GM19468 (cell line): ENCODE measurements around the gene ERMAP.

Experiments used
- ATAC-seq: cut with Tn5 transposase; IDR thresholded peaks from one replicate; pipeline ENCODE4 v1.9.1; 2021; ENCODE audit warnings: mild to moderate bottlenecking, moderate library complexity, moderate number of reproducible peaks; ENCODE audit not compliant: unreplicated experiment; ENCODE audit errors: extremely low read depth

The ERMAP gene, protein sequence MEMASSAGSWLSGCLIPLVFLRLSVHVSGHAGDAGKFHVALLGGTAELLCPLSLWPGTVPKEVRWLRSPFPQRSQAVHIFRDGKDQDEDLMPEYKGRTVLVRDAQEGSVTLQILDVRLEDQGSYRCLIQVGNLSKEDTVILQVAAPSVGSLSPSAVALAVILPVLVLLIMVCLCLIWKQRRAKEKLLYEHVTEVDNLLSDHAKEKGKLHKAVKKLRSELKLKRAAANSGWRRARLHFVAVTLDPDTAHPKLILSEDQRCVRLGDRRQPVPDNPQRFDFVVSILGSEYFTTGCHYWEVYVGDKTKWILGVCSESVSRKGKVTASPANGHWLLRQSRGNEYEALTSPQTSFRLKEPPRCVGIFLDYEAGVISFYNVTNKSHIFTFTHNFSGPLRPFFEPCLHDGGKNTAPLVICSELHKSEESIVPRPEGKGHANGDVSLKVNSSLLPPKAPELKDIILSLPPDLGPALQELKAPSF

DNA sequence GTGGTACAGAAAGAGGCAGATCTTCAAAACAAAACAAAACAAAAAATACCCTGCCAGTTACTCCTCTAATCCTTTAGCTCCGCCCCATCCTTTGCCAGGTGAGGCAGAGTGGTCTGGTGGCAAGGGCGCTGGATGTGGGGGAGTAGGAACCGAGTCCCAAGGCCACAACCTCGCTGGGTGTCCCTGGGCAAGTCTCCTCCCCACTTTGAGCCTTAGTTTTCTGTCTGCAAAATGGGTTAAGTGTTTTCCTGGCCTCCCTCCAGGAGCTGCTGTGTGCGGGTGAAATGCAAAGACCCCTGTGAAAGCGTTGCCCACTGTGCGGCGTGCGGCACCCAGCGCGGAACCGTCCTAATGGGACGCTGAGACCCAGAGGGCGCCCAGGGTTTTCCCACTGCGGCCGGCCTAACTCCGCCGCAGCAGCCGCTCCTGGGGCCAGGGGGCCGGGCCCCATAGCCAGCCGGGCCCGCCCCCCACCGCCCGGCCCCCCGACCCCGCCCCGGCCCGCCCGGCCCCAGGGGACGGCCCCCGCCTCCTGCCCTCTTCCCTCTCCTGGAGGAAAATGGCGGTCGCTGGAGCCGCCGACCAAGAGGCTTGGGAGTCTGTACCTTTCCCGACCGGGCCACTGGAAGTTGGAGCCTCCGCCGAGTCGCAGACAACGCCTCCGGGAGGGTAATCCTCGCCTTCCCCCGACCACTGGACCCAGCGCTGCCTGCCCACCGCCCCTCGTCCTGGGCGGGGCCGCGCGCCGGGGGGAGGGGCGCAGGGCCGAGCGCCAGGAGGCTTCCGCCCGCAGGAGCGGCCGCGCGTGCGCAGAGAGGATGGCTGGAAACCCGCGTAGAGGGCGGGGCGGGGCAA lies at the start of gene ERMAP, which contains the start of gene SVBP:
ERMAP (plus strand) TSS at position 538 of the 855 bp plus-strand sequence. CDS start 13,327 bp downstream, outside the sequence.
SVBP (minus strand) TSS at position 813 of the 855 bp plus-strand sequence. CDS start 853 bp downstream, outside the sequence.
- peak; percentile 38 for ATAC-seq

DNA sequence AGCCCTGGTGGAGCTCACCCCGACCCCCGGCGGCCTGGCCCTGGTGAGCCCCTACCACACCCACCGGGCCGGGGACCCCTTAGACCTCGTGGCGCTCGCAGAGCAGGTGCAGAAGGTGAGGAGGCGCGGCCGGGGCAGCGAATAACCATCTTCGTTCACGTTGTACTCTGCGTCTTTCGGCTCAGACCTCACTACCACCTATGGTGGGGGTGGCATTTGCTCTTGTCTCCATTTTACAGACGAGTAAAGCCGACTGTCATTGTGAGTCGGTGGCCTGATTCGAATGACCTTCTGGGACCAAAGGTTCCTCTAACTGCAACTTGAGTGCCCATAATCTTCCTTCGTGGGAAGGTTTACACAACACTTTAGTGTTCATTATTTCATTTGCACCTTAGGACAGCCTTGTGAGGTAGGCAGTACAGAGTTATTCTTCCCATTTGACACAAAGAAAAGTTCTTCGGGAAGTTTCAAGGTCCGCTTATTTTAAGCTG lies 49.4 kb upstream of the ERMAP start:
- peak; percentile 1 for ATAC-seq

DNA sequence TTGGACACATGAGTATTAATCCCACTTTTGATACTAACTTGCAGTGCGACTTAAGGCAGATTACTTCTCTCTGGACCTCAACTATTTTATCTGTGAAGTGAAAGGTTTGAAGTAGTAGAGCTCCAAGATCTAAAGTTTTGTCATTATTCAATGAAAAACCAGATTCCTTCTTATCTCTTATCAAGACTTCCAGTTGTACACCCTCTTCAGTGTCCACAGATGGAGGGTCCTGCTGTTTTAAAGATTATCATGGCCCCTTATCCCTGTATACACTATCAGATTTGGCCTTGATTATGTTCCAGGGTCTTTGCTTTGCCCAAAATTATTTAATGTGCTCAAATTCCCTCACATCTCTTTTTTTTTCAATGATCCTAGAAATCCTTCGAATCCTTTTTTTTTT lies 48.8 kb upstream of the ERMAP start:
- ATAC-seq: no peak

DNA sequence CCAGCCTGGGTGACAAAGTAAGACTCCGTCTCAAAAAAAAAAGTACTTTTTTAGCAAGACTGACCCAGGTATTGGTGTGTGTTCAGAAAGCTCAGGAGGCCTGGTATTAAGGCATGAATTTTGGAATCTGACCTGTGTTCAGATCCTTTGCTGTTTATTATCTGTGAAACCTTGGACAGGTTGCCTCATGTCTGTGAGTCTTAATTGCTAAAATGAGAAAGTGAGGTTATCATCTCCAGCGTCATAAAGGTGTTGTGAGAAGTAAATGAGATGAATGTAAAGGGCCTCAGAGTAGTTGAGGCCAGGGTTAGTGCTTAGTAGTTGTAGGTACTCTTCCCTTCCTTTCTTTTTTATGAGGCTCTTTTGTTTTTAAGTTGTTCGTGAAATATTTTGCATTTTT lies 47.1 kb upstream of the ERMAP start:
- ATAC-seq: no peak

DNA sequence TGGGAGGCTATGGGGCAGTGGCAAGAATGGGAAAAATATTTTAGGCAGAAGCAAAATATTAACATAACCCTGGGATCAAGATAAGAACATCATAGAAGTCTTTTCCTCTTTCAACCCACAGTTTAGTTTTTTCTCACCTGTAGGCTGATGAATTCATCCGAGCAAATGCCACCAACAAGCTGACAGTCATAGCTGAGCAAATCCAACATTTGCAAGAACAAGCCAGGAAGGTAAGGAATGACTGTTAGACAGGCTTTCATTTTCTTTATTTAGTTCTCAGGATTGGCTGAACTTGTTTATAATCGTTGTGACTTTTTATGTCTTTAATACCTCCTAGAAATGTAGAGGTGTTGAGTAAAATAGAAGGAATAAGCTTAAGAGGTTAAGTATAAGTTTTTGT lies 43.5 kb upstream of the ERMAP start:
- no peak for ATAC-seq

DNA sequence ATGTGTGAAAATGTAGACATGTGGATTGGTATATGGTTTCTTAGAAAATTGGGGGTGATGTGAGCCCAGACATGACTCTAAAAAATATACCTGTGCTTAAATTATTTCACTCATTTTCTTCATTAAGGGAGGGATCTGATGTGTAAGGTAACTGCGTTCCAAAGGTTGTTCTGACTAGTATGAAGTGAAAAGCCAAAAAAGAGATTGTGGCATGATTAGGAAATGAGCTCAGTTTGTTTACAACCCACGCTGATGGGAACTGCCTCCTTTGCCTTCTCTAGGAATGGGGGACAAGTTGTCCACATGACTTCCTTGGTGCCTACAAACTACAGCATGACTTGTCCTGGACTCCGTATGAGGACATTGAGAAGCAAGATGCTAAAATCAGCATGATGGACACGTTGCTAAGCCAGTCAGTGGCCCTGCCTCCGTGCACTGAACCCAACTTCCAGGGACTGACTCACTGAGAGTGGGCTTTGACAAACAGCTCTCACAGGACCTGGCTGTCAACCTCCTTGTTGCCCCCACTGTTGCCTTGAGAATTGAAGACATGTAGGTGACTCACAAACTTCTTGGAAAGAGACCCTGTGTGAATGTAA lies 41.9 kb upstream of the ERMAP start:
- no peak for ATAC-seq

DNA sequence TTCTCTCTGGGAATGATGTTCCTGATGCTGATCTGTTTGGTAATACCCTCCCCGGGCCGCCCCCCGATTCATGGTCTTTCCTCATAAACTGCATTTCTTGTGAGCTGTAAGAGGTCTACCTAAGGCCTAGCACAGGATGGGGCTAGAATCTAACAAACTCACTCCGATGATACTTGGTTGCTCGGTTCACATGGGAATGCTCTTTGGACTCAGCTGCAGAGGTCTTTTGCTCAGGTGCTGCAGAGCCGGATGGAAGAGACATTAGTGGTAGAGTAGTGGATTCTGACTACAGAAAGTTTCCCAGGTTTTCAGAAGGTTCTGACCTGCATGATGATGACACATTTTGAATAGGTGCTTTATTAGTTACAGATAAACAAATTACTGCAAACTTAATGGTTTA lies 40.4 kb upstream of the ERMAP start:
- ATAC-seq: no peak

DNA sequence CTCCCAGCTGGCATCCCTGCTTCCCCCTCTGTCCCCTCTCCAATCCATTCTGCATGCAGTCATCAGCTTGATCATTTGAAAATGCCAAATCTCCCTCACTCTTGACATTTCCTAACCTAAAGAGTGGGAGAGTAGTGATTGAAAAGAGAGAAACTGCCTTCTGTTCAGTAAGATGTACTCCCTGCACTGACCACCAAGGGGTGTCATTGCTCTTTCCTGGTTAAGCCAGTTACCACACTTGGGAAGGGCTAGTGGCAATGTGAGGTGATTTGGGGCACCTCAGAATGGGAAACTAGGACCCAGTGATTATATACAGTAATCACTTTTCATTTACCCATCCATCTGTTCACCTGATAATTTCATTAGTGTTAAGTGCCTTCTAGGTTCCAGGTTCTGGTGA lies 39.1 kb upstream of the ERMAP start:
- no peak for ATAC-seq

DNA sequence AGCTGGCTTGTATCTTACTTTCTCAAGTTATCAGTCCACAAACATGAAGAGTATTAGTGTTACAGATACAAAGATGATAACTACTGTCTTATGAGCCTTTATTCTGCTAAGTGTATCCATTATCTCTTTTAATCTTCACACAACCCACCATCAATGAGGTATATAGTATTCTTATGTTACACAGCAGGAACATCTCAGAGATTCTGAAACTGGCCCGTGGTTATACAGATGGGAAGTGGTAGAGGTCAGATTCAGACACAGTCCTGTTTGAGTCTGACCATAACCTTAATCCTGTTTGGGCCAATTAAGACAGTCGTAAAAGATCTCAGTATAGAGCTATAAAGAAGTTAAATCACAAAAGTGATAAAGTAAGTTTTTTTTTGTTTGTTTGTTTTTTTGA lies 37.2 kb upstream of the ERMAP start:
- ATAC-seq: no peak

DNA sequence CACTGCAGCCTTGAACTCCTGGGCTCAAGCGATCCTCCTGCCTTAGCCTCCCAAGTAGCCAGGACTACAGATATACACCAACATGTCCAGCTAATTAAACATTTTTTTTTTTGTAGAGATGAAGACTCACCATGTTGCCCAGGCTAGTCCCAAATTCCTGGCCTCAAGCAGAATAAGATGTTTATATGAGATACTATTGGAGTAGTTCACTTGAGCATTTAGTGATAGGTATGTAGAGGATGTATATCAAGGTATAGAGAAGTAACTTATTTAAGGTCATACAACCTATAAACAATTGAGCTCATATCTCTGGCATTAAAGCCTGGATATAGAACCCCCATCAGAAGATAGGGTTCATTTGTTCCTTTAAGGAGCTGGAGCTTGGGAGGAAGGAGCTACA lies 36.7 kb upstream of the ERMAP start:
- ATAC-seq: no peak

DNA sequence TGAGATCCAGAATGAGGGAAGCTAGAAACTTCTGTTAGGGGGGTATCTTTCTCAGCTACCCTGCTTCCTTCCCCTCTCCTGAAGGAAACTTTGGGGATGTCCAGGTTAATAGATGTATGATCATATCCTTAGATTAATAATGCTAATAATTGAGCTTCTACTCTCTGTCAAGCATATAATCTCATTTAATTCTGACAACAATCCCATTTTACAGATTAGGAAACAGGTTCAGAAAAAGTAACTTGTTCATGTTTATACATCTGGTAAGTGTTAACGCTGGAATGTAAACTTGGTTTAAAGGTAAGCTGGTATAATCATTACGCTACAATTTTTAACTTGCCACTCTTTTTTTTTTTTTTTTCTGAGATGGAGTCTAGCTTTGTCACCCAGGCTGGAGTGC lies 33.8 kb upstream of the ERMAP start:
- ATAC-seq: no peak

DNA sequence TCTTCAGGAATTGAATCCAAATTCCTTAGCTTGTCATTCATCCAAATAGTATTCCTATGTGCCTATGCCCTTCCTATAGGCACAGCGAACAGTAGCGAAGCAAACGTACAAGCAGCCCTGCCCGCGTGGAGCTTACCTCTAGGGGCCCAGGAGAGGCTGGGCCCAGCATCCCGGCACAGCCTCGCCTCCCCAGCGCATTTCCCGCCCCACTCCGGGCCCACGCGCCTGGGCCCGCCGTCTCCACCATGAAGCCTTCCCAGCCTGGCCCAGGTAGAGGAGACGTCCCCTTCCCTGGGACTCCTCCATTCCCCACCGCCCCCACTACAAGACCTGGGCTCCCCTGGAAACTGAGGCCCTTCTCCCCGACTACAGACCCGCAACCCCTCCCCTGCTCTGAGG lies 32.4 kb upstream of the ERMAP start:
- ATAC-seq: no peak

DNA sequence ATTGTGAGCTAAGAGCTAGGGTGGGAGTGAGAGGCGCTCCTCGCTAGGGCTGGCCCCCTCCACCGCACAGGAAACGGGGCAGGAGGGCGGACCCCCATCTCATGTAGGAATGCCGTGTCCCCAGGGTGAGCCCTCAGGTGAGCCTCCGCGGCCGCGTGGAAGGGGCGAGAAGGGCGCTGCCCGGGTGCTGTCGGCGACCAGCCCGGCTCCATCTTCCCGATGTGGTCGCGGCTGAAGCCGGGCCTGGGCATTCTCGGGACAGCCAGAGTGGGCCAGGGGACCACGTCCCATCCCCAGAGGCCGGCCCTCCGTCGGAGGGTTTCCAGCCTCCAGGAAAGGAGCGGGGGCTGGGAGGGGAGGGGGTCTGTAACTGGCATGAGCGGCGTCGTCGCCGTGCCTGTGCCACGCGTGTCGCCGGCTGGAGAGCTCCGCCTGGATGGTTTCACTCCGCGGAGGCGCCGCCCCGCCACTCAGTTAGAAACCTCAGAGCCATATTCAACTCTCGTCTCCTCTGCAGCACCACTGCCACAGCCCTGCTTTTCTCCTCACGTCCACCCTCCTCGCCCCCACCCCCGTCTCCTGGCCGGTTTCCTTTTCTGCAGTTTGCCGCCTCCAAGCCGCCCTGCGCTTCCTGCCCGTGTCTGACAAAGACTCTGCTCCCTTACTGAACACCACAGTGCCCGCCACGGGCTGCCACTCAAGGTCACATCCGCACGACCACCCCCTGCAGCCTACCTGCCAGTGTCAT lies 31.8 kb upstream of the ERMAP start, which contains the start of gene TMEM269:
TMEM269 (plus strand) TSS at position 46 of the 748 bp plus-strand sequence. CDS start 4,903 bp downstream, outside the sequence.
- no peak for ATAC-seq

DNA sequence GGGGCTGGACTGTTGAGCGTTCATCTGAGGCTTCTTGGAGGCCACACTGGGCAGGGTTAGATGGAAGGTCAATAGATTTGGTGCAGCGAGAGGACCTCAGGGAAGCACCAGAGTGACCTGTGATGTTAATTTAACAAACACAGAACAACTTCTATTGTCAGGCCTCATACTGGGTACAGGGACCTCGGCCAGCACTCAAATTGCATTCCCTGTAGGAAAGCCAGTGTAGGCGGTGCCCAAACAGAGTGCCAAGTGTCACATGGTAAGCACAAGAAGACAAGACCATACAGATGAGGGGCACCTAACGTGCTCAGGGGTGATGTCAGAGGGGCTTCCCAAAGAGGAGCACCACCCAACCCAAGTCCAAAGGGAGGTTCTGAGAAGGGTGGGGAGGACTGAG lies 30.8 kb upstream of the ERMAP start:
- no peak for ATAC-seq

DNA sequence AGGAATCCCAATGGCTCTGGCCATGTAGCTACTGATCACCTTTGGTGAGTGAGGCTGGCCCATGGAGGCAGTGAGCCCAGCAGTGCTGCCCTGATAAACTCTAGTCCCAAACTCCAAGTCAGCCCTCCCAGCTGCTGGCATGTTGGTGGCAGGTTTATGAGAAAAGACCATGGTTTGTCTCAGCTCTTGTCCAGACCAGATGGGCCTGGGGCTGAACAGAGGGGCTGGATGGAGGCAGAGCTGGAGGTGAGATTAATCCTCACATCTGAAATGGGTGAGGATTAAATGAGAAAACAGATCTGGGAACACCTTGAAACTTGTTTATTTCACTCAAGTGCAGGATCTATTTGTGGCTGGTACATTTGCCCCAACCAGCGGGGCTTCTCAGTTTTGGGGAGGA lies 28.9 kb upstream of the ERMAP start:
- ATAC-seq: no peak

DNA sequence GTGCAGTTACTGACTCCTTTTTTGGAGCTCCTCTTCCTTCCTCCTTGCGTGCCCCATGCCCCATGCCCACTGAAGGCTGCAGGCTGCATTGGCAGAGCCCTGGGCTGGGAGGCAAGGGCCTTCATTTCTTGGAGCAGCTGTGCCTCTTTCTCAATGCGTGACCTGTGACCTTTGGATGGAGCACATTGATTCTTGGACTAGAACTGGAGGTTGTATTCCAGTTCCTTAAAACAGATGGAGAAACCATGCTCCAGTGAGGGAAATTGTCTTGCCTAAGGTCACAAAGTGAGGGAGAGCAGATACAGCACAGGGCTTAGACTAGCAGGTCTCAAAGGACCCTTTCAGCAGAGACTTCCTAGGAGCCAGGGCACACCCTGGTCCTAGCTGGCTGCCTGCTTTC lies 23.1 kb upstream of the ERMAP start:
- no peak for ATAC-seq

DNA sequence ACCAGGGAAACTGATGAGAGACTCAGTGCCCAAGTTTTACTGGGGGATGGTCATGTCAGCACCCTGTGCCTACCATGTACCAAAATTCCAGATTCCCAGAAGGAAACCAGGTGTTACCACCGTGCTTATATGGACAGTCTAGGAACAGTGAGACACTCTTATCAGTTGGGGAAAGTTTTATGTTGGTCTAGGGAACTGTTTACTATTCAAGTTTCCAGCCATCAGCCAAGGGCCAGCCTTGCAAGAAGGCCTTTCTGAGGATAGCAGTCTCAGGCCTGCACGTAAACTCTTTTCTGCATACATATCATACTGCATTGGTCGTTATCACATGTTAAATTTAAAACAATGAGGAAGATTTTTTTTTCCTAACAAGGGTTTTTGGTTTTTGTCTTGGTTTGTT lies 19.5 kb upstream of the ERMAP start:
- no peak for ATAC-seq

DNA sequence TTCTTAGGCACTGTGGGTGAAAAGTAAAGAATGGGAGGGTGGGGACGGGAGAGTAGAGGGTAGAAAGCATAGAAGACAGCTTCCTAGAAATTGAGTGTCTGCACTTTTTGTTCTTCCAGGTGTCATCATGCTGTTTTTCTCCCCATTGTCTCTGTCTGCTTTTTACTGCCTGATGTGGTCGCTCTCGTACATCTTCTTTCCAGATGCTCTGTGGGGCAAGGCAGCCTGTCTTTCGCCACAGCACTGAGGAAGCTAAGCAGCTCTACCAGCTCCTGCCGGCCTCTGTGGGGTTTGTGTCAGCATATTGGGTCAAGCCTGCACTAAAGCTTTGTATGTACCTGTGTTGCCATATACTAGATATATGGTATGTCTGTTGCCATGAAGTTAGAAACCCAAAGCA lies 18.9 kb upstream of the ERMAP start:
- ATAC-seq: no peak

DNA sequence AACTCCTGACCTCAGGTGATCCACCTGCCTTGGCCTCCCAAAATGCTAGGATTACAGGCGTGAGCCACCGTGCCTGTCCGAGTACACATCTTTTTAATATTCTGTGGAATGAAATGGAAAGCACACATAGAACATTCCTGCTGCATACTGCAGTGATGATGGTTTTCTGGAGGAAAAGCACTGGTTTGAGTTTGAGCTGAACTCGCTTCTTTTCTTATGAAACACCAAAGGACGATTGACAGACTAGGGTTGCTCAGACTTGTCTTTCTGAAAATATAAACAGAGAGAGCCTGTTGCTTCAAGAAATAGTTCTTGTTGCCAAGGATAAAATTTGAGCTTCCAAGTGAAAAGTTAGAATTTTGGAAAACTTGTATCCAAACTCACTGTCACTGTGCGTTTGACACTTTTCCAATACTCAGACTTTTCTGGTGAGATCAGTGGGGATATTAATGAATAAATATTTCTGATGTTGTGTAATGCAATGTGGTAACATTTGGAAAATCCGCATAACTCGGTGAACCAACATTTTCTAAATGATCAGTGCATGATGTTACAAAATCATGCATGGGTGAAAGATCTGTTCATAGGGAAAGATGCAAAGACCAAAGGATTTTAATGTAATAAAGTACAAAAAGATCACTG lies 15.0 kb upstream of the ERMAP start:
- ATAC-seq: no peak
